K562 (cell line): ENCODE measurements around the gene BOD1L1. TPM values are rescaled to one million over a fixed set of nuclear protein-coding genes. Genes with fewer than 3 reads are reported as not detected.
A peak's percentile ranks its signal among the peaks of the same experiment; 100 is the strongest.

Source experiments
- ATAC-seq: fragments of 200-7000 bp; cut with Tn5 transposase; 3 replicates; pipeline ENCODE4 v1.9.1; 2020; ENCODE audit warnings: moderate library complexity
- BruUV-seq: library from RNA; stranded (reverse); fragments of 400-500 nt; replicated peaks from 2 replicates; lab custom pipeline; 2021; lab: Mats Ljungman, UMichigan
- CTCF ChIA-PET: fragments of 300-600 bp; formaldehyde crosslinking; extraction: SDS; loops from one replicate; lab custom pipeline; 2021; ENCODE audit warnings: low intra/inter-chr PET ratio; lab: Yijun Ruan, JAX
- POLR2A ChIA-PET: fragments of 300-600, 350-650 bp; sonication (Branson Sonifier 250); formaldehyde crosslinking; extraction: SDS; loops from one replicate; lab custom pipeline; 2021; ENCODE audit warnings: antibody characterized with exemption, inconsistent platforms; lab: Yijun Ruan, JAX
- DNase-seq, 4 experiments: peaks; one replicate each; pipeline versions ENCODE4 v3.0.0 to v3.0.0-alpha.2; 2011 to 2018; ENCODE audit warnings: low spot score in 3 of 4, mixed read lengths in 3 of 4; ENCODE audit errors: extremely low read depth in 1 of 4
- FAIRE-seq: peaks from 2 replicates; lab custom pipeline; 2011; peaks lifted over from hg19 to GRCh38; lab: Jason Lieb, UNC
- H2AFZ ChIP-seq: 2 replicates; pipeline ENCODE4 v1.6.0; 2011; ENCODE audit warnings: low read depth, low read length, control low read depth, inconsistent platforms
- H3K27ac ChIP-seq: fragments of 200-600 bp; 3 replicates; pipeline ENCODE4 v1.8.0; 2011; ENCODE audit warnings: low read depth, mild to moderate bottlenecking, control low read depth, inconsistent platforms, low read length, moderate library complexity, mixed read lengths; ENCODE audit errors: extremely low read depth
- H3K27me3 ChIP-seq, 2 experiments: fragments of 300-600 bp in 1 of 2; 2 replicates in 1 of 2; 3 replicates in 1 of 2; pipeline versions ENCODE4 v1.6.0 to v1.8.0; 2011; ENCODE audit warnings: inconsistent platforms in 2 of 2, low read length in 2 of 2, mild to moderate bottlenecking in 1 of 2, mixed read lengths in 1 of 2, moderate library complexity in 1 of 2; ENCODE audit not compliant: control insufficient read depth in 2 of 2, insufficient read depth in 2 of 2
- H3K36me3 ChIP-seq: fragments of 300-600 bp; 3 replicates; pipeline ENCODE4 v1.8.0; 2011; ENCODE audit warnings: mild to moderate bottlenecking, low read length, inconsistent platforms; ENCODE audit not compliant: control insufficient read depth, insufficient read depth
- H3K4me1 ChIP-seq, 2 experiments: fragments of 200-600 bp in 1 of 2; replicated peaks in 1 of 2; 2 replicates in 1 of 2; 3 replicates in 1 of 2; pipeline versions ENCODE4 v1.5.1 to v1.8.0; 2011; ENCODE audit warnings: inconsistent platforms in 2 of 2, low read length in 2 of 2, mild to moderate bottlenecking in 1 of 2, mixed read lengths in 1 of 2, moderate library complexity in 1 of 2; ENCODE audit not compliant: control insufficient read depth in 2 of 2, insufficient read depth in 2 of 2
- H3K4me2 ChIP-seq: 2 replicates; pipeline ENCODE4 v1.6.1; 2011; ENCODE audit warnings: low read length, control low read depth, inconsistent platforms, mixed read lengths; ENCODE audit not compliant: insufficient read depth
- H3K4me3 ChIP-seq: fragments of 200-600 bp; sonication (generic), shearing (Covaris generic); 2 replicates; pipeline ENCODE4 v1.5.1; 2016; ENCODE audit warnings: control low read depth, inconsistent platforms
- H3K79me2 ChIP-seq: fragments of 200-600 bp; 3 replicates; pipeline ENCODE4 v1.8.0; 2011; ENCODE audit warnings: low read length, inconsistent platforms; ENCODE audit not compliant: control insufficient read depth, insufficient read depth
- H3K9ac ChIP-seq, 2 experiments: 2 replicates each; pipeline versions ENCODE4 v1.6.0 to v1.6.1; 2011; ENCODE audit warnings: low read depth in 2 of 2, low read length in 2 of 2, control low read depth in 1 of 2, inconsistent platforms in 1 of 2, mild to moderate bottlenecking in 1 of 2, mixed read lengths in 1 of 2; ENCODE audit not compliant: insufficient read depth in 1 of 2
- H3K9me1 ChIP-seq: one replicate; pipeline ENCODE4 v1.6.0; 2011; ENCODE audit warnings: inconsistent platforms, mild to moderate bottlenecking, low read length, moderate library complexity; ENCODE audit not compliant: control insufficient read depth, insufficient read depth
- H3K9me3 ChIP-seq: replicated peaks from 2 replicates; pipeline ENCODE4 v1.5.1; 2011; ENCODE audit warnings: low read depth, low read length, inconsistent platforms; ENCODE audit not compliant: control insufficient read depth, insufficient read depth
- H4K20me1 ChIP-seq: replicated peaks from 2 replicates; pipeline ENCODE4 v1.6.1; 2011; ENCODE audit warnings: low read length, inconsistent platforms, mixed read lengths; ENCODE audit not compliant: control insufficient read depth, insufficient read depth
- CUX1 ChIP-seq: fragments of 200-800 bp; sonication (Bioruptor generic); IDR thresholded peaks from 2 replicates; pipeline ENCODE4 v1.6.1; 2016; ENCODE audit warnings: missing genetic modification characterization, missing compliant biosample characterization
- FOXJ2 ChIP-seq: fragments of 200-800 bp; sonication (Bioruptor generic); IDR thresholded peaks from 2 replicates; pipeline ENCODE4 v1.6.1; 2016; ENCODE audit warnings: missing genetic modification characterization, missing compliant biosample characterization
- RAD21 ChIP-seq, 2 experiments: fragments of 250-450 bp in 1 of 2; fragments of 450-650 bp in 1 of 2; sonication (Bioruptor Pico) in 1 of 2; formaldehyde crosslinking in 1 of 2; IDR thresholded peaks in 1 of 2; conservative IDR thresholded peaks in 1 of 2; 2 replicates each; pipeline versions ENCODE4 v1.4.0 to v1.8.0; 2020 to 2022; ENCODE audit warnings: mild to moderate bottlenecking in 2 of 2, moderate library complexity in 1 of 2
- ZFPM2 ChIP-seq: fragments of 250-450 bp; sonication (Bioruptor Pico); IDR thresholded peaks from 2 replicates; pipeline ENCODE4 v1.5.1; 2022; ENCODE audit warnings: mild to moderate bottlenecking
- WGBS: fragments of 100-300 bp; shearing (Covaris generic); methylation state at CpG from one replicate; pipeline ENCODE4 v1.1.6; 2016; ENCODE audit warnings: low coverage, mixed read lengths; ENCODE audit not compliant: insufficient coverage; ENCODE audit errors: missing lambda C conversion rate; 5-methylcytosine and 5-hydroxymethylcytosine counted together
- in situ Hi-C: fragments of 300-500 bp; cut with MboI; formaldehyde crosslinking; loops from 4 replicates; pipeline ENCODE4 v1.15.0; 2018; ENCODE audit warnings: inconsistent platforms, mixed read lengths
- intact Hi-C: fragments of 100-400 bp; cut with micrococcal nuclease; formaldehyde crosslinking; loops from 2 replicates; pipeline ENCODE4 v1.14.2; 2022
- polyA plus RNA-seq, 8 experiments: library from polyadenylated mRNA; depleted of rRNA in 4 of 8; stranded (reverse) in 5 of 8; unstranded in 3 of 8; fragments of >200 nt; fragmentation: Nextera tagmentation in 2 of 8; fragmentation: Illumina TruSeq in 1 of 8; extraction: Ambion mirVana in 2 of 8; extraction: Trizol in 1 of 8; gene quantifications; 2 replicates each; pipeline versions ENCODE4 v1.2.1 to v1.2.3, GENCODE V29; 2011 to 2014; ENCODE audit warnings: inconsistent platforms in 1 of 8, missing spikeins in 1 of 8
- total RNA-seq, 7 experiments: library from RNA; depleted of rRNA in 6 of 7; stranded (reverse); fragments of >200 nt in 6 of 7; fragmentation: Illumina TruSeq in 2 of 7; extraction: Trizol in 2 of 7; gene quantifications; 2 replicates each; pipeline versions ENCODE4 v1.2.1 to v1.2.3, GENCODE V29; 2011 to 2021; ENCODE audit warnings: low replicate concordance in 1 of 7
- TF ChIP-seq, protein P1 (sequence below): sonication (generic); formaldehyde crosslinking; IDR thresholded peaks from 2 replicates; pipeline ENCODE4 v1.8.0; 2022; ENCODE audit warnings: mild to moderate bottlenecking, missing genetic modification reagents

The BOD1L1 gene
- total and polyA plus RNA-seq, 9 of the 15 experiments (the other 6 are each of a cell fraction or from before 2014, with no cell fraction given) = 4.8 to 23.2 (median 17.7) TPM

DNA sequence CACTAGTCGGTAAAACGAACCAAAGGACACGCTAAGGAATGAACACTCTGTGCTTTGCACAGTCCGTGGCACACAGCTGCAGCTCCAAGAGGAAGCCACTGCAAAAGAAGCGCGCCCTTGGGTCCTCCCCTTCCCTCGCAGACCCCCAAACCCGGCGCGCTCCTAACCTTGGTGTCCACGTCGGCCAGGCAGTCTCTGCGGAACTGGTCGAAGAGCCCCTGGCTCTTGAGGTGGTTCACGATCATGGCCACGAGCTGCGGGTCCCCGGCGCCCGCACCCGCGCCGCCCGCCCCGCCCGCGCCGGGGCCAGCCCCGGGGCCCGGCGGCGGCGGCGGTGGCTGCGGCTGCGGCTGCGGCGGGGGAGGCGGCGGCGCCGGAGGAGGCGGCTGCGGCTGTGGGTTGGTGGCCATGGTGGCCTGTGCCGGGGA lies 333 bp downstream of the BOD1L1 start (continued):
- TF ChIP-seq CUX1 (CRISPR knock-in tag) (no peak), FOXJ2 (no peak), ZFPM2 (no peak)

GRCh38 chr4:13626492-13627177 lies 890 bp downstream of the BOD1L1 start:
- WGBS = 0% methylated on average over 9 of the region's 9 CpGs
- peak overlapping the region; percentile 96 to 97 for H3K9ac ChIP-seq
- peak; percentile 67 for FAIRE-seq
- in situ Hi-C loops = no loop called here
- H3K79me2 ChIP-seq = peaks cover 24% of the 10 kb centered on the region
- peak overlapping the region; percentile 87 for H2AFZ ChIP-seq
- H3K4me3 ChIP-seq = peak overlapping the region; percentile 98
- H3K9me1 ChIP-seq = no peaks in the 10 kb centered on the region
- H3K4me1 ChIP-seq = peaks cover 4 to 5% of the 10 kb centered on the region in 2 experiments; a peak in 2 of 5 replicates
- H3K36me3 ChIP-seq = peaks cover 2% of the 10 kb centered on the region; the same call in 1 of the 3 replicates
- intact Hi-C loops = loop anchor here (10.0 kb wide), 1 partner anchor 1378 kb away; the partner anchor contains the start of gene CPEB2
- peak overlapping the region; percentile 100 for H3K4me2 ChIP-seq
- ATAC-seq = no peak
- ChIA-PET CTCF (no interaction called here), POLR2A (interaction anchor here (0.6 kb wide), 1 partner anchor 1779 kb away, joined by 3 read pairs; no protein-coding TSS in a partner anchor)
- H4K20me1 ChIP-seq = peaks cover 8% of the 10 kb centered on the region; the same call in 1 of the 2 replicates
- DNase-seq = peak in 2 of 4 experiments; percentile 8 to 9
- BruUV-seq = TSS peak; percentile 64
- H3K9me3 ChIP-seq = no peaks in the 10 kb centered on the region; the same call in 1 of the 2 replicates
- H3K27ac ChIP-seq = peak overlapping the region; percentile 89
- H3K27me3 ChIP-seq = no peaks in the 10 kb centered on the region
- TF ChIP-seq, protein P1, sequence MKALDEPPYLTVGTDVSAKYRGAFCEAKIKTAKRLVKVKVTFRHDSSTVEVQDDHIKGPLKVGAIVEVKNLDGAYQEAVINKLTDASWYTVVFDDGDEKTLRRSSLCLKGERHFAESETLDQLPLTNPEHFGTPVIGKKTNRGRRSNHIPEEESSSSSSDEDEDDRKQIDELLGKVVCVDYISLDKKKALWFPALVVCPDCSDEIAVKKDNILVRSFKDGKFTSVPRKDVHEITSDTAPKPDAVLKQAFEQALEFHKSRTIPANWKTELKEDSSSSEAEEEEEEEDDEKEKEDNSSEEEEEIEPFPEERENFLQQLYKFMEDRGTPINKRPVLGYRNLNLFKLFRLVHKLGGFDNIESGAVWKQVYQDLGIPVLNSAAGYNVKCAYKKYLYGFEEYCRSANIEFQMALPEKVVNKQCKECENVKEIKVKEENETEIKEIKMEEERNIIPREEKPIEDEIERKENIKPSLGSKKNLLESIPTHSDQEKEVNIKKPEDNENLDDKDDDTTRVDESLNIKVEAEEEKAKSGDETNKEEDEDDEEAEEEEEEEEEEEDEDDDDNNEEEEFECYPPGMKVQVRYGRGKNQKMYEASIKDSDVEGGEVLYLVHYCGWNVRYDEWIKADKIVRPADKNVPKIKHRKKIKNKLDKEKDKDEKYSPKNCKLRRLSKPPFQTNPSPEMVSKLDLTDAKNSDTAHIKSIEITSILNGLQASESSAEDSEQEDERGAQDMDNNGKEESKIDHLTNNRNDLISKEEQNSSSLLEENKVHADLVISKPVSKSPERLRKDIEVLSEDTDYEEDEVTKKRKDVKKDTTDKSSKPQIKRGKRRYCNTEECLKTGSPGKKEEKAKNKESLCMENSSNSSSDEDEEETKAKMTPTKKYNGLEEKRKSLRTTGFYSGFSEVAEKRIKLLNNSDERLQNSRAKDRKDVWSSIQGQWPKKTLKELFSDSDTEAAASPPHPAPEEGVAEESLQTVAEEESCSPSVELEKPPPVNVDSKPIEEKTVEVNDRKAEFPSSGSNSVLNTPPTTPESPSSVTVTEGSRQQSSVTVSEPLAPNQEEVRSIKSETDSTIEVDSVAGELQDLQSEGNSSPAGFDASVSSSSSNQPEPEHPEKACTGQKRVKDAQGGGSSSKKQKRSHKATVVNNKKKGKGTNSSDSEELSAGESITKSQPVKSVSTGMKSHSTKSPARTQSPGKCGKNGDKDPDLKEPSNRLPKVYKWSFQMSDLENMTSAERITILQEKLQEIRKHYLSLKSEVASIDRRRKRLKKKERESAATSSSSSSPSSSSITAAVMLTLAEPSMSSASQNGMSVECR = peak; percentile 26; the same call in 1 of the 2 replicates
- no peak for TF ChIP-seq RAD21 (CRISPR knock-in tag; conservative IDR thresholded peaks at IDR 0.05 in 1 of 2, IDR thresholded peaks at IDR 0.05 in 1 of 2)
